HG03095 (cell line): ENCODE data around the gene CUL7.
A peak's percentile ranks its signal among the peaks of the same experiment; 100 is the strongest.
"Not testable (repeated sequence)": the region's sequence is repeated elsewhere in the genome, so short reads cannot be mapped to it uniquely, and the experiment has no call there.

ENCODE experiments used
- ATAC-seq: cut with Tn5 transposase; IDR thresholded peaks from one replicate; pipeline ENCODE4 v1.9.1; 2021; ENCODE audit warnings: moderate library complexity; ENCODE audit not compliant: unreplicated experiment

CUL7 gene

DNA sequence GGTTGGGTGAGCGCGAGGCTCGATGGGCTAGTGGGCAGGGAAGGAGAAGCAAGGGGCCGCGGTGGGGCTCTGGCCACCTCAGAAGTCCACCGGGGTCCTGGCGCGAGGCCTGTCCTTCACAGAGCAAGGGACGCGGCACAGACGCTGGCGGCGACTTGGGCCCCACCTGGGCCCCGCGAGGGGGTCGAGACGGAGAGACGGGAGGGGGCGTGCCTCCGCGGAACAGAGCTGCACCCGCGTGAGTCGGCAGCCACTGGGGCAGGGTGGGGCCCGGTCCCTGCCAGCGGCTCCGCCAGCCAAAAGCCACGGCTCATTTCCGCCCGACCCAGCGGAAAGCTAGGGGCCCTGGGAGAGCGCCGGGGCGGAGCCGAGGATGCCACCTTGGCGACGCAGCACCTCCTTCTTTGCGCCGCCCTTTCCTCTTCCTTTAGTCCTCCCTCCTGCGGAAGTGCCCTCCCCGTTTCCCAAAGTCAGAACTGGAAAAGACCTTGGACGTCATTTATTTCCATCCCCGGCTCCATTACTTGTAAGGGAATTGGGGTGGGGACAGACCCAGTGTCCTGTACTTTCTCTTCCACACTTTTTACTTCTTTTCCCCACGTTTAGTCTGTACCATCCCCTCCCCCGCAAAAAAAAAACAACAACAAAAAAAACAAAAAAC, at the start of gene CUL7:
CUL7 (minus strand) TSS at position 307 of the 661 bp plus-strand sequence. CDS start 1,063 bp downstream, outside the sequence.
- peak; percentile 78 for ATAC-seq

DNA sequence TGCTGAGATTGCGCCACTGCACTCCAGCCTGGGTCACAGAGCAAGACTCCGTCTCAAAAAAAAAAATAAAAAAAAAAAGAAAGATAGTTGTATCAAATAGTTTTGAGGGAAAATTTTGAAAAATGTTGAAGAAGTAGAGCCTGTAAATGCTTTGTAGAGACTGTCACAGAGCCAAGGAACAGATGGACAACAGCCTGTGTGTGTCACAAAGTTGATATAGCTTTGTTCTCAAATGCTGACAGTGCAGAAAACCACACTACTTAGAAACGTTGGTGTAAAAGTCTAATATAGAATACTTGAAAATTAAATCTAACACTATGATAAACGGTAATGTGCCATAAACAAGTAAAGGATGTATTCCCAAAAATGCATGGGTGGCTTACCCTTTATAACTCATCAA, 47.8 kb upstream of the CUL7 start:
- no peak for ATAC-seq

DNA sequence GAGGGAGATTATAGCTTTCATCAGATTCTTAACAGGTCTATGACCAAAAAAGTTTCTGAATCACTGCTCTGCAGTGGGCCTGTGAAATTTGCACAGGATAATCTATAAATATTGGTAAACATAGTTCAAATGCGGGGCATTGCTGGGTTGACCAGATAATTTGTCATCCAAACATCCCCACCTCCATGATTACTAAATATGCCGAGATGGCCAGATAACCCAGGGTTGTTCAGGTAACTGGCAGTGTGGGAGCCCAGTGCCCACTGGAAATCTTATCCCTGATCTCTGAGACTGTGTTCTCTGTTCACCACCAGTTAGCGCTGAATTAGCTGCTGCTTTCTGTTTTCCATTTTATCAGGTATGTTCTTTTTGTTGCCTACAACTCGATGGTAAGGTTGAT, 43.9 kb upstream of the CUL7 start:
- no peak for ATAC-seq

DNA sequence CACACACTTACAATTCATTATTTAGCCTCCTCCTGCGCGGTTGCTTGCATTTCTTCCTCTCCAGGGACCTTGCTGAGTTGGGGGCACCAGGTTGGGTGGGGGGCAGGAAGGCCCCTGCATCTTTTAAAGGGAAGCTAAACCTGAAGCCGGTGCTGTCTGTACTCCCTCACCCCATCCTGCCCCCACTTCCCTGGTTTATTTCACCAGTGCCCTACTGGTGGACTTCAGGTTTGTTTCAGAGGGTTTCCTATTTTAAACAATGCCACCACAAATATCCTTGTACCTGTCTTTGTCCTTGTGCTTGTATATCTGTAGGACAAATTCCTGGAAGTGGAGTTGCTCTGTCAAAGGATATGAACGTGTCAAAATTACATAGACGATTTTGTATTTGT, 43.4 kb upstream of the CUL7 start:
- no peak for ATAC-seq

DNA sequence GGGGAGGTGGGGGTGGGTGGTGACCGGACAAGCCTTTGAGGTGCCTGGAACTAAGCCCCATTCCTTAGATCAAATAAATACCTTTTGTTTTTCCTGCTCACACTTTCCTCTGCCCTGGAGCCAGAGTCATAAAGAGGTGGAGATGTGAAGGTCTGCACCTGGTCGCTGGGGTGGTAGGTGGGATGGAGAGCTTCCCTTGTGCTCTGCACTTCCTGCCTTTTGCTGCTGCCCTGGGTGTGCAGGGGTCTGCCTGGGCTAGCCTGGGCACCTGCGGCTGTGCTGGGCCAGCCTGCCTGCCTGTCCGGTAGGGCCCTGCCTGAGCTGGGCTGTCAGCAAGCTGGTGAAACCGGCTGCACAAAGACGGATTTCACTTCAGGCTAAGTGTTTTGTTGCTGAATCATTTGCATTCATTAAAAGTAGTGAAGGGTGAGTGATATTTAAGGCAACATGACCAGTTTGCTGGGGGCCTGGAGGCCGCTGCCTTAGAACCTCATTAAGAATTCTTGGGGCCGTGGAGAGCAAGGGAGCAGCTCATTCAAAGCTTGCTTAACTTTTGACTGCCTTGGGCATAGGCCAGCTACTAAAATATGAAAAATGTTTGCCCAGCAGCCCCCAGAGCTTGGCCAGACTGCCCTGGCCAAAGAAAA, 42.9 kb upstream of the CUL7 start:
- ATAC-seq: no peak

DNA sequence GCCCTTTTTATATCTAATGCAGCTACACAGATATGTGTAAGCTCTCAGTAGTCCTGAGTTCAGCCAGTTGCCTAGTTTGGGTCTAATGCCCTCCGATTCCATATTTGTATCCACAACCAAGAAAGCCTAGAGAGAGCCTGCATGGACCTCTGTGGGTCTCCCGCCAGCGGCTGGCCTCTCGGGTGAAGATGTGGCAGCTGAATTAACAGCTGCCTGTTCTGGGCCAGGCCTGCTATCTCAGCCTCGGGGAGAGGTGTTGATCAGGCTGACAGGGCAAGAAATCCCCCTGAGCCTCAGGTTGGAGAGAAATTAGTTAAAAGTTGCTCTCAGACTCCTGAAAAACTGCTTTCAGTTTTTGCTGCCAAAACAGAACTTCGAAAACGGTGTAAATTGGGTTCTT, 42.3 kb upstream of the CUL7 start:
- no peak for ATAC-seq

DNA sequence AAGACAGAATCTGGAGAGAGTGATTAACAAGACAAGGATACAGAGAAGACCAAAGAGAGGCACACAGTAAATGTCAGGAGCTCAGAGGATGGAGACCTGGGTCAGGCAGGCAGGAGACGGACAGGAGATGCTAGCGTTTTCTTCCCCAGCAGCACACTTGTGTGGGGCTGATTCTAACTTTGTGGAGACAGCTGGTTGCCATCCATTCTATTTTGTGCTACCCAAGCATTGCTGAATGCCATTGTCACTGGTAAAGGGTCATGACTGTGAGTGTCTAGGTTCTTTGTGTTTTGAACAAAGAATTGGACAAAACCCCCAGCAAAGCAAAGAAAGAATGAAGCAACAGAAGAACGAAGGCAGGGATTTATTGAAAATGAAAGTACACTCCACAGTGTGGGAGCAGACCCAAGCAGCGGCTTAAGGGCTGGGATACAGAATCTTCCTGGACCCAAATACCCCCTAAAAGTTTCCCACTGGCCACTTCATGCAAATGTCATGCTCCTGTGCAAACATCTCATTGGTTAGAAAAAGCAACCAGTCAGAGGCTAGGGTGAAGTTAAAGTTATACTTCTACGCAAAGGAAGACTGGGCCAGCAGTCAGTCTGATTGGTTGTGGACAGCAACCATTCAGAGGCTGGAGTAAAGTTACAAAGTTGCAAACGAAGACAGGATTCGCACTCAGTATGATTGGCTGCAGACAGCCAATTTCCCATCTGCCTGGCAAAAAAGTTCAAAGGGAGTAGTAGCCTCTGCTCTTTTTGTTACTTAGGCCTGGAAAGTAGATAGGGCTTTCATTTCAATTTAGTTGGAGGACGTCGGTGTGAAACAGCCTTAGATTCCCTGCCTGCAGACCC, 40.0 kb upstream of the CUL7 start:
- ATAC-seq: no peak

DNA sequence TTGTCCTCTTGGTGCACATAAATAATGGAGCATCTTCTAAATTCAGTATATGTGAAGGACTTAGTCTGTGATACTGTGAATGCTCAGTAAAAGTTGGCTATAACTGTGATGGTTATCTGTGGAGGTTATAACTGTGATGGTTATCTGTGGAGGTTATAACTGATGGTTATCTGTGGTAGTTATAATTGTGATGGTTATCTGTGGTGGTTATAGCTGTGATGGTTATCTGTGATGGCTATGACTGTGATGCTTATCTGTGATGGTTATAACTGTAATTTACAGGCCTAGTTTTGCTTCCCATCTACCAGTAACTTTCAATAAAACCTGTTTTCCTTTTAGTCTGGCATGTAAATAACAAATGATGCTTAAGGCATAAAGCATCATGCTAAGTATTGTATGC, 39.0 kb upstream of the CUL7 start:
- ATAC-seq: no peak

DNA sequence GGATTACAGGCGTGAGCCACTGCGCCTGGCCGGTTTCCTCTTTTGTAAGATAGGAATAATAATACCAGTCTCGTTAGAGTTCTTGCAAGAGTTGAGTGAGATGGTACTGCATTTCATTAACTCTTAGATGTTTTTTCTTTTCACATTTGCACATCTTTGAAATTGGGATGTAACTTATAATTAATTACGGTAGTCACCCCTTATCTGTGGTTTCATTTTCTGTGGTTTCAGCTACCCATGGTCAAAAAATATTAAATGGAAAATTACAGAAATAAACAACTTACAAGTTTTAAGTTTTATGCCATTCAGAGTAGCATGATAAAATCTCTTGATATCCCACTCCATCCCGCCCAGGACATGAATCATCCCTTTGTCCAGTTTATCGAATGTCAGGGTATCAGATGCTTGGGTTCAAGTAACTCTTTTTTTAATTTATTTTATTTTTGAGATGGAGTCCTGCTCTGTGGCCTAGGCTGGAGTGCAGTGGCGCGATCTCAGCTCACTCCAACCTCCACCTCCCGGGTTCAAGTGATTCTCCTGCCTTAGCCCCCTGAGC, 37.9 kb upstream of the CUL7 start:
- ATAC-seq: no peak

DNA sequence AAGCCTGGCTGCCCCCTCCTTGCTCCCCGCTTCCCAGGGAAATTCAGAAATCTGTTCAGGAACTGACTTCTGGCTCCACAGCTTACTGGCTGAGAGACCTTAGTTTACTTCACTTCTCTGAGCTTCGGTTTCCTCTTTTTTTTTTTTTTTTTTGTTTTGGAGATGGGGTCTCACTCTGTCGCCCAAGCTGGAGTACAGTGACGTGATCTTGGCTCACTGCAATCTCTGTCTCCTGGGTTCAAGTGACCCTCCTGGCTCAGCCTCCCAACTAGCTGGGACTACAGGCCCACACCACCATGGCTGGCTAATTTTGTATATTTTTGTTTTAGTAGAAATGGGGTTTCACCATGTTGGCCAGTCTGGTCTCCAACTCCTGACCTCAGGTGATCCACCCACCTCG, 37.4 kb upstream of the CUL7 start:
- no peak for ATAC-seq

DNA sequence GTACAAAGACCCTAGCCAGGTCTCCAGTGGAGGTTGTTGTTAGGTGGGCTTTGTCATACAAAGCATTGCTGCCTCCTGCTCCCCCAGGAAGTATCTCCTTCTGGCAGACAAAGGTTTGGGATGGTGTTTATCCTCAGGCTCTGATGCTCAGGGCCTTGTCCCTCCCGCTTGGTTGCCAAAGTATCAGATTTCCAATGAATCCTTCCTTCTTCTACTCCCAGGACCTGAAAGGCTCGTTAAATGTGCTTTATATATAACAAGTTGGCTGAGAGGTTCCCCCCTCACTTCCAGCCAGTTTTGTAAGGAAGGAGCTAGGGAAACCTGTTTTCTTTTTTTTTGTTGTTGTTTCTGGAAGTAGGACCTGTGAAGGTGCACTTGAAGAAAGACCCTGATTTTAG, 36.9 kb upstream of the CUL7 start:
- no peak for ATAC-seq

DNA sequence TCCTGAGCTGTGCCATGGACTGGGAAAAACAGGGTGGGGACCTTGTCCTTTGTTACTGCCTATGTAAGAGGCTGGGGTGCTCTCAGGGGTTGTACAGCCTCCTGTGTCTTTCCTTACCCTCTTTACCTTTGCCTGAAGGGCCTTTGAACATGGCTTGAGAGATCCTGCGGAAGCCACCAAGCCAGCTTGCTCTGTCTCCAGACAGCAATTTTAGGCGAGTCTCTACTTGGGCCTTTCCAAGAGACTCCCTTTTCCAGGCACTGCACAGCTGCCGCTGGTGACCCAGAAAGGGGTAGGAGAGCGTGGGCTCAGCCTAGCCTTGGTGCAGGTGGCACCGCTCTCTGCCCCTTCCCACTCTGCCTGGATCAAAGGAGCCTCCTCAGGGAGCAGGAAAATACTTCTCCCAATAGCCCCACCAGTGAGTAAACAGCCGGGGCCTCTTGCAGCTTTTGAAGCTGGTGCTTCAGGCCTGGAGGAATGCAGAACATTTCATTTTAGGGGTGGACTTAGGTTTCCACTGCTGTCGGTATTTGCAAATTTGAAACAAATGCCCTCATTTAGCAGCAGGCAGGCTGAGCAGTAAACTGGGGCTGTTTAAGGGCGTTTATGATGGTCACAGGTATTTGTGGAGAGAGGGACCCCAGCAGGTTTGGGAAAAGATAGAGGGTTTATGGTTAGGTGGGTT, 36.4 kb upstream of the CUL7 start:
- ATAC-seq: no peak

DNA sequence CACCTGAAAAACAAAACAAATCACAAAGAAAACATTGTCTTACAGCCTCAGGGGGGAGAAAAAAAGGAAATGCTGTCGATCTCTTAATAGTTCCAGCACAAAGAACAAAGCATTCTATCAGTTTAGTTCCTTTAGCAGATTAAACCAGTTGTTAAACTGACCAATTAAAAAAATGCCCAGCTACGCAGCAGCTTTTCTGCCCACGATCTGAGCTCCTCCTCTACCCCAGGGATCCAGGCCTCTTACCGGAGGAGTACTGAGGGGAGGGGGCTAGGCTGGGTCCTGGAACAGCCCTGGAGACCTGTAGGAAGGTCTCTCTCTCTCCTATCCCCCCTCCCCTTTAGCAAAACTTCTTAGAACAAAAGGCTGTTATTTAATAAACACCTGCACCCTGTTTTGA, 35.8 kb upstream of the CUL7 start:
- no peak for ATAC-seq

DNA sequence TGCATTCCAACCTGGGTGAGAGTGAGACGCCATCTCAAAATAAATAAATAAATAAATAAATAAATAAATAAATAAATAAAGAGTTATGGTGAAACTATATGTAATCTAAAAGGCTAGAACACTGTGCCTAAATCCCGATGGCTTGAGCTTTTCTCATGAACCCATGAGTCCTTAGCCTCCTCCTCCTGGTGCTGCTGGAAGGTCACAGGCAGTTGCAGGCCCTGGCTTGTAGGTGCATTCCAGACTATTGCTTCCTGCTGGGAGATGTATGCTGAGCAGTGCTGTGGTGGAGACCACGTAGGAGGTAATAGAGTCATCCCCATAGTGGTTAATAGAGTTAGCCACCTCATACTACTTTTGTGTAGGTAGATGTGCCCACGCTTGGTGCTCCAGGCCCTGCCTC, 35.0 kb upstream of the CUL7 start:
- no peak for ATAC-seq

DNA sequence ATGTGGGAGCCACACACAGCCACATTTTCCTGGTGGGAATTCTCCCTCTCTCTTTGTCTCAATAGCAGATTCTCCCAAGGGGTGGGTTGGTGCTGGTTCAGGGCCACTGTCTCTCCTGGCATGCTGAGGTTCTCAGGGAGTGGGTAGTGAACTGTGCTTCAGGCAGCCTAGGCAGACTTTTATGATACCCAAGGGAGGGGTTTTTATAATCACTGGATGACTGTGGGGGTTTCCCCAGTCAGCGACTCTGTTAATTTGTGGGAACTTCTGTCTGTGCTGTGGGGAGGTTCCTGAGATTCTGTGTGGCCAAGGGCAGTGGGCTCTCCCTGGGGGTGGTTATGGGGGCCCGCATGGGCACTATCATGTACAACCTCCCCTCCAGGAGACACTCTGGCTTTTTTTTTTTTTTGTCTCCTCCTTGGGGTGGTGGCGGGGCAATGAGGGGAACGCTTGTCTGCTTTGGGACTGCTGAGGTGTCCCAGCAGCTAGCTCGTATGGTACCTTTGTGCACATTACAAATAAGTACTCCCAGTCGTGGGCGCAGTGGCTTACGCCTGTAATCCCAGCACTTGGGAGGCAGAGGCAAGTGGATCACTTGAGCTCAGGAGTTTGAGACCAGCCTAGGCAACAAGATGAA, 32.5 kb upstream of the CUL7 start:
- no peak for ATAC-seq

DNA sequence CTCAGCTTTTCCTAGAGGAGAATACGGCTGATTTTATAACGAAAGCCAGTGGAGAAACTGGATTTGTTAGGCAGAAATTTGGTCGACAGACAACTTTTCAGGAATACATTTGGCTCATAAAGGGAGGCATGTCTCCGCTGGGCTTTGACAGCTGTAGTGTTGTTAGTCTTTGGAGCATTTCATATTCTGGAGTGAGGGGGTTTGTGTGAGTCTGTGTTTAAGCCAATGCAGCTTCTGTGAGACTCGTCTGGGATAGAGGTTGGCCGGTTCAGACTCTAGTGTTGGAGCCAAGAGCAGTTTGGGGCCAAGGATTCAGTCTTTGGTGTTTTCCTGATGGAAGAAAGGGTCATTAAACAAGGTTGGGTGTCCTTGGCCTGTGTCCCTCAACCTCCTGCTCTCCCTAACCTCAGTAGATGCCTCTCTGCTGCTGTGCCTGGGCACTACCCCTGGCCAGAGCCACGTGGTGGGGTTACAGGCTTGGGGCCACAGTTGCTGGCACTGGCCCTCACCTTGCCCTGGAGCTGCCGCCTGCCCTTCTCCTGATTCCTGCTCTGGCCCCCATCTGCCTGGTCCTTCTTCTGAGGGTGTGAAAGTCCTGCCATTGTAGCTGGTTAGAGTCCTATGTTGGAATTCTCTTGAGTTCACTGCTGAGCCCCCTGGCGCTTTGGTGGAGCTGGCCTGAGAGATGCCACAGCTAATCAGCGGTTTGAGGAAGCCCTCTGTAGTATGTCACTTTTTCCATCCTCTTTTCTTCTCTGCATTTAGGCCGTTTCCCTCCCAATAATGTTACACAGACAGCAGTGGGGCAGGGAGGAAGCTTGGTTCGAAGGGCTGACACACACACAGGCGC, 29.4 kb upstream of the CUL7 start:
- no peak for ATAC-seq

DNA sequence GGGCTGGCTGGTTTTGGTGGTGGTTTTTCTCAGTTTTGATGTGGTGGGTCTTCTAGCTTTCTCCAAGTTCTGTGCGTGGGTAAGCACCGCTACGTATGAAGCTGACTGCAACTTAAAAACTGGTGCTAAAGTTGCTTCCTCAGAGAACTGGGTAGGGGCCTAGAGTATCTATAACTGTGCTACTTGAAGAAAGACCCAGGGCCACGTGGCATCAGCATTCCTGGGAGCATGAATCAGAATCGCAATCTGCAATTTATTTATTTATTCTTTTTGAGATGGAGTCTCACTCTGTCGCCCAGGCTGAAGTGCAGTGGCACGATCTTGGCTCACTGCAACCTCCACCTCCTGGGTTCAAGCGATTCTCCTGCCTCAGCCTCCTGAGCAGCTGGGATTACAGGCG, 28.3 kb upstream of the CUL7 start:
- ATAC-seq: not testable (repeated sequence)

DNA sequence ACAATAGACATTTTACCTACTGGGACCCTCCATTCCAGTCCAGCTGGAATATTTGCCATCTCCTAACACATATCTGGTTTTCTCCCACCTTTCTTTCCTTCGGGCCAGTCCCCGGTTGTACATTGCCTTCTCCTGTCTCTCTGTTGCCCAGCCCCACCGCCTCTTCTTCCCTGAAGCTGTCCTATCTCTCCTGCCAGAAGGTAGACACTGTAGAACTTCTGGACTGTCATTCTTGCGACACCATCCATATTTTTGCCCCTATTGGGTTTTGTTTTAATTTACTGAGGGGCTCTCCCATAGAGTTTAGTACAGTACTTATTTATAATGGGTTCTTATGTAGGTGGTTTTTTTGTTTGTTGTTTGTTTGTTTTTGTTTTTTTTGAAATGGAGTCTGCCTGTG, 27.4 kb upstream of the CUL7 start:
- ATAC-seq: no peak

DNA sequence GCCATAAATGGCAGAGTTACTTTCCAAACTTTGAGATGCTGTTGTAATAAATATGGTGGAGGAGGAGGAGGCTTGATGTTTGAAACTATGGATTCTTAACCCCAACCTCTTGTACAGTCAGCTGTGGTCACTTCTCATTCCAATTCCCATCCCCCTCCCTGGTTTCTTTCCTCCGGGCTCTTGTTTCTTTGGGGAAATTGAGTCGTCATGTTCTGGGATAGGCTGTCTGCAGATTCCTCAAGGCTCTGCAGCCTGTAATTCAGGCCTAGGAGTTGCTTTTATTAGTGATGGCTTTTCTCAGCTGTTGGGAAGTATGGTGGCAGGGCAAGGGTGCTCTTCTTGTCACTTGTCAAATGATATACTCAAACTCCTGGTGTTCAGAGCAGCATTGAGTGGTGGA, 25.0 kb upstream of the CUL7 start:
- ATAC-seq: no peak

DNA sequence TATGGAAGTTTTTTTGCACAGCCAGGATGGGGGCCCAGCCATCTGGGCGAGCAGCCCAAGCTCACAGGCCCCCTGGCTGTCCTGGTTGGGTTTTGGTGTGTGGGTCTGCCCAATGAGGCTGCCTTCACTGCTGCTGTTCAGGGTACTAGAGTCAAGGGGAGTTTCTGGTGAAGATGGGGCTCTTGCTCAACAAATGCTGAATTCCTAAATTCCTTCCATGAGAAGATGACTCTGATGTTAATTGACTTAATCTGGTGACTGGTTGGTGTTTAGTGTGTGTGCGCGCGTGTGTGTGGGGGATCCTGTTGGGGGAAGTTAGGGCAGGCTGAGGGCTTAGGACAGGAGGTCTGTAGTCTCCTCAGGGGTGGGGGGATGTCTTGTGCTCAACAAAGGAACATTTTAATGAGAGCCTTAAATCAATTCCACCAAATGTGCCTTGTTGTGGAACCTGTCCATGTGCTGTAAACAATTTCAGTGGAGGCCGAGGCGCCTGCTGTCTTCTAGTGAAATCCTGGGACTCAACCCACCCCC, 24.4 kb upstream of the CUL7 start:
- ATAC-seq: no peak
